ENCODE data around the gene HSPA6. TPM values are rescaled to one million over a fixed set of nuclear protein-coding genes. Genes with fewer than 3 reads are reported as not detected.
"Not testable (repeated sequence)": the region's sequence is repeated elsewhere in the genome, so short reads cannot be mapped to it uniquely, and the experiment has no call there.

The HSPA6 gene
- total RNA-seq, 1 donor from 2014 or later: not detected

GRCh38 chr1:161530158-161530557 lies 5.8 kb downstream of the HSPA6 start:
- not testable (repeated sequence) for H3K27ac ChIP-seq

GRCh38 chr1:161530671-161531641 lies 6.6 kb downstream of the HSPA6 start:
- Mint-ChIP-seq H3K27ac (peak overlapping the region; percentile 97), H3K4me1 (peaks cover 19% of the 10 kb centered on the region), H3K4me3 (peak overlapping the region; percentile 95), H3K27me3 (ENCODE audit: insufficient read depth, low read depth) (peaks cover 41% of the 10 kb centered on the region)
- DNase-seq (ENCODE audit: low spot score): peak; percentile 95
- H3K4me3 ChIP-seq: peak overlapping the region; percentile 56
- H4K20me1 ChIP-seq (ENCODE audit: low read depth); H3K9ac ChIP-seq; H3K36me3 ChIP-seq; H3K9me3 Mint-ChIP-seq; H3K9me3 ChIP-seq (ENCODE audit: low read depth); H3K27ac ChIP-seq; H3K79me2 ChIP-seq (ENCODE audit: low read depth); H3K36me3 Mint-ChIP-seq: not testable (repeated sequence)
- H3F3A ChIP-seq (ENCODE audit: low read depth): peaks cover 27% of the 10 kb centered on the region
- H3K4me2 ChIP-seq: peak overlapping the region; percentile 77
- peaks cover 16% of the 10 kb centered on the region for H3K4me1 ChIP-seq
- peak overlapping the region; percentile 5 for H2AFZ ChIP-seq (replicated peaks)
- H3K27me3 ChIP-seq: peaks cover 58% of the 10 kb centered on the region

More at GRCh38 chr1:161530158-161530557, 5.8 kb downstream of the HSPA6 start:
- H3K36me3 ChIP-seq; H2AFZ ChIP-seq (replicated peaks); H3K9me3 Mint-ChIP-seq; H3K9ac ChIP-seq; H3K79me2 ChIP-seq (ENCODE audit: low read depth); H3K9me3 ChIP-seq (ENCODE audit: low read depth); H3K36me3 Mint-ChIP-seq; H4K20me1 ChIP-seq (ENCODE audit: low read depth): not testable (repeated sequence)
- peaks cover 27% of the 10 kb centered on the region for H3F3A ChIP-seq (ENCODE audit: low read depth)
- peak overlapping the region; percentile 97 for H3K27ac Mint-ChIP-seq
- H3K27me3 Mint-ChIP-seq (ENCODE audit: insufficient read depth, low read depth): peaks cover 42% of the 10 kb centered on the region
- peak overlapping the region; percentile 56 for H3K4me3 ChIP-seq
- H3K4me1 Mint-ChIP-seq: peaks cover 19% of the 10 kb centered on the region
- DNase-seq (ENCODE audit: low spot score): peak; percentile 61
- H3K4me1 ChIP-seq: peaks cover 16% of the 10 kb centered on the region
- peak overlapping the region; percentile 77 for H3K4me2 ChIP-seq
- peak overlapping the region; percentile 95 for H3K4me3 Mint-ChIP-seq
- H3K27me3 ChIP-seq: peaks cover 66% of the 10 kb centered on the region

DNA sequence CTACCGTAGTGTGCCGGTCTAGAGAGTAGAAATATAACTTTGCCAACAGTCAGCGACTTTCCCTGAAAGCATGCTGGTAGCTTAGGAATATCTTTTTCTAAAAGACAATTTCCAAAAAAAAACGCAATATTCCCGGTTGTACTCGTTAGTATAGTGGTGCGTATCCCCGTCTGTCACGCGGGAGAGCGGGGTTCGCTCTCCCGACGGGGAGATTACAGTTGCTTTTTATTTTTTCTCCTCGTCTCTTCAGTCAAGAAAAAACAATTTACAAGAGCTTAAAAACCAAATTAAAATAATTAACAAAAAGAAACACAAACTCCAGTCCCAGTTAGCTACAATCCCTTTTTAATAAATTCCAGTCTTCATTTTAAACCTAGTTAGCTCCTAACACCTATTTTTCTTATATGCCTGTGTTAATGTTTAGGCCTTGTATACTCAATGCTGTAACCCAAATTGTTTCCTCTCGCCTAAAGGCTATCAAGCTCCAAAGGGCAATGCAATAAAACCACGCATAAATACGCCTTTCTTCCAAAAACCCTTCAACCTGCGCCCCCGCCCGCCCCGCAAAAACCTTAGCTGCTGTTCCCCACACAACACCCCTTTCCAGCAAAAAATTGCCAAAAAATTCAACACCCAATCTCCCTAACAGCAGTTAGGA lies 7.8 kb downstream of the HSPA6 start:
- peaks cover 5% of the 10 kb centered on the region for H4K20me1 ChIP-seq (ENCODE audit: low read depth)
- Mint-ChIP-seq H3K4me3 (peak overlapping the region; percentile 95), H3K9me3 (peaks cover 10% of the 10 kb centered on the region), H3K27ac (peak overlapping the region; percentile 66), H3K4me1 (peaks cover 19% of the 10 kb centered on the region), H3K36me3 (peaks cover 2% of the 10 kb centered on the region), H3K27me3 (ENCODE audit: insufficient read depth, low read depth) (peaks cover 32% of the 10 kb centered on the region)
- peaks cover 48% of the 10 kb centered on the region for H3K27me3 ChIP-seq
- TF ChIP-seq EZH2phosphoT487 (IDR thresholded peaks at IDR 0.05): peak; percentile 37
- TF ChIP-seq, protein P1, sequence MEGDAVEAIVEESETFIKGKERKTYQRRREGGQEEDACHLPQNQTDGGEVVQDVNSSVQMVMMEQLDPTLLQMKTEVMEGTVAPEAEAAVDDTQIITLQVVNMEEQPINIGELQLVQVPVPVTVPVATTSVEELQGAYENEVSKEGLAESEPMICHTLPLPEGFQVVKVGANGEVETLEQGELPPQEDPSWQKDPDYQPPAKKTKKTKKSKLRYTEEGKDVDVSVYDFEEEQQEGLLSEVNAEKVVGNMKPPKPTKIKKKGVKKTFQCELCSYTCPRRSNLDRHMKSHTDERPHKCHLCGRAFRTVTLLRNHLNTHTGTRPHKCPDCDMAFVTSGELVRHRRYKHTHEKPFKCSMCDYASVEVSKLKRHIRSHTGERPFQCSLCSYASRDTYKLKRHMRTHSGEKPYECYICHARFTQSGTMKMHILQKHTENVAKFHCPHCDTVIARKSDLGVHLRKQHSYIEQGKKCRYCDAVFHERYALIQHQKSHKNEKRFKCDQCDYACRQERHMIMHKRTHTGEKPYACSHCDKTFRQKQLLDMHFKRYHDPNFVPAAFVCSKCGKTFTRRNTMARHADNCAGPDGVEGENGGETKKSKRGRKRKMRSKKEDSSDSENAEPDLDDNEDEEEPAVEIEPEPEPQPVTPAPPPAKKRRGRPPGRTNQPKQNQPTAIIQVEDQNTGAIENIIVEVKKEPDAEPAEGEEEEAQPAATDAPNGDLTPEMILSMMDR (IDR thresholded peaks at IDR 0.05): no peak
- H3K9ac ChIP-seq: no peak overlapping the region
- H3K9me3 ChIP-seq (ENCODE audit: low read depth): no peaks in the 10 kb centered on the region
- peak overlapping the region; percentile 56 for H3K4me3 ChIP-seq
- H3K27ac ChIP-seq: no peak overlapping the region
- DNase-seq (ENCODE audit: low spot score): no peak
- H3F3A ChIP-seq (ENCODE audit: low read depth): peaks cover 27% of the 10 kb centered on the region
- peak overlapping the region; percentile 77 for H3K4me2 ChIP-seq
- H3K36me3 ChIP-seq: no peaks in the 10 kb centered on the region
- peaks cover 16% of the 10 kb centered on the region for H3K4me1 ChIP-seq
- H3K79me2 ChIP-seq (ENCODE audit: low read depth): no peaks in the 10 kb centered on the region
- H2AFZ ChIP-seq (replicated peaks): no peak overlapping the region

DNA sequence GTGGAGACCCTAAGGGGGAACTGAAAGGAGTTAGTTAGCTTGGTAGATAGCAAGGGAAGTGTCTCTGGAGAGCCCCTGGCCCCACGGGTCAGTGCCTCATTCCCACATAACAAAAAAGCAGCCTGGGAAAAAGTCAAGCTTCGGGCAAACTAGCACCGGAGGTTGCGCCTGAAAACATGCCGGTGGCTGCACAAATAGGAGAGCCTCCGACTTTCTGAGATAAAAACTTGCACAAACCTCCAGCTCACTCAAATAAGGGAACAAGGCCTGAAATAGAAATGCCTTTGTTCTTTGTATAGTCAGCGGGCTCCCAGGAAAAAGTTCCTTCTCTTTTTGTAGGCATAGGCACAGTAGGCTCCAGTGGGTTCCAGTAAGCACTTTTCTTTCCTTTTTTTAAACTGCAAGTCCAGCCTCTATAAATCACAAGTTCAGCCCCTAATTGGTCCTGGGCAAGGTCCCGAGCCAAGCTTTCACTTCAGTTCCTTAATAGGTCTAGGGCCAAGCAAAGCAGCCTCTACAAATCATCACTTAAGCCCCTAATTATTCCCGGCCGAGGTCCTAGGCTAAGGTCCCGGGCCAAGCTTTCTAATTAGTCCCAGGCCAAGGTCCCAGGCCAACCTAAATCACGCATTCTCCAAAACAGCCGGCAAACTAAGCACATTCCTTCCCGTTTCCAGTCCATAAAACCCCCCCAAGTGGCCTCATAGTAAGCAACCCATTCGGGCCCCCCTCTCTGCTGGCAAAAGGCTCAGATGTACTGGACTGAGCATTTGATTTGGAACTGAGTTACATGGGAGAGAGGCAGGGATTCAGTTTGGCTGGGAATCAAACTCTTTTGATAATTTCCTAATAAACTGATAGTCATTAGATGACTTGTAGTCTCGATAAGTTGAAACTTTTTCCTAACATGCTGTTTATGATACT lies 8.6 kb downstream of the HSPA6 start:
- peak overlapping the region; percentile 77 for H3K4me2 ChIP-seq
- H3K9ac ChIP-seq; H3K27ac Mint-ChIP-seq; H2AFZ ChIP-seq (replicated peaks); H3K36me3 ChIP-seq; H3K9me3 ChIP-seq (ENCODE audit: low read depth); H3K79me2 ChIP-seq (ENCODE audit: low read depth); H3K36me3 Mint-ChIP-seq; H3K27ac ChIP-seq; H4K20me1 ChIP-seq (ENCODE audit: low read depth): not testable (repeated sequence)
- H3K4me3 ChIP-seq: peak overlapping the region; percentile 56
- H3K27me3 ChIP-seq: peaks cover 43% of the 10 kb centered on the region
- peak; percentile 59 for DNase-seq (ENCODE audit: low spot score)
- H3F3A ChIP-seq (ENCODE audit: low read depth): peaks cover 27% of the 10 kb centered on the region
- Mint-ChIP-seq H3K27me3 (ENCODE audit: insufficient read depth, low read depth) (peaks cover 32% of the 10 kb centered on the region), H3K4me3 (peak overlapping the region; percentile 95), H3K4me1 (peaks cover 19% of the 10 kb centered on the region), H3K9me3 (peaks cover 10% of the 10 kb centered on the region)
- TF ChIP-seq EZH2phosphoT487 (IDR thresholded peaks at IDR 0.05): peak; percentile 7
- peaks cover 16% of the 10 kb centered on the region for H3K4me1 ChIP-seq

DNA sequence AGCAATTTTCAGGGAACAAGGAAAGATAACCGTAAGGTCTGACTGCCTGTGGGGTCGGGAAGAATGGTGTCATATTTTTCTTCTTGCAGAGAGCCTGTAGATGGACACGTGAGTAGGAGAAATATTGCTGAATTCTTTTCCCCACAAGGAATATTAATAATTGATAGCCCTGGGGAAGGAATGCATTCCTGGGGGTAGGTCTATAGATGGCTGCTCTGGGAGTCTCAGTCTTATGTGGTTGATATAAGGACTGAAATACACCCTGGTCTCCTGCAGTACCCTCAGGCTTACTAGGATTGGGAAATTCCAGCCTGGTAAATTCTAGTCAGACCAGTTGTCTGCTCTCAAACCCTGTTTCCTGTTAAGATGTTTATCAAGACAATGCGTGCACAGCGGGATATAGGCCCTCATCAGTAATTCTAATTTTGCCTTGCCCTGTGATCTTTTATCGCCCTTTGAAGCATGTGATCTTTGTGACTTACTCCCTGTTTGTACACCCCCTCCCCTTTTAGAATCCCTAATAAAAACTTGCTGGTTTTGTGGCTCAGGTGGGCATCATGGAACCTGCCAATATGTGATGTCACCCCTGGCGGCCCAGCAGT lies 12.8 kb downstream of the HSPA6 start:
- H2AFZ ChIP-seq (replicated peaks); H3K36me3 Mint-ChIP-seq; H3K9me3 ChIP-seq (ENCODE audit: low read depth); H3K4me3 ChIP-seq; H3K36me3 ChIP-seq; H3K4me1 ChIP-seq; H3K79me2 ChIP-seq (ENCODE audit: low read depth); H3K27ac ChIP-seq; H4K20me1 ChIP-seq (ENCODE audit: low read depth); H3K27ac Mint-ChIP-seq; H3K4me2 ChIP-seq; H3K9ac ChIP-seq; DNase-seq (ENCODE audit: low spot score); H3K4me3 Mint-ChIP-seq; H3K9me3 Mint-ChIP-seq: not testable (repeated sequence)
- H3K4me1 Mint-ChIP-seq: peaks cover 17% of the 10 kb centered on the region
- Histone ChIP-seq H3F3A (ENCODE audit: low read depth) (peaks cover 14% of the 10 kb centered on the region), H3K27me3 (peaks cover 30% of the 10 kb centered on the region)
- peaks cover 28% of the 10 kb centered on the region for H3K27me3 Mint-ChIP-seq (ENCODE audit: insufficient read depth, low read depth)

DNA sequence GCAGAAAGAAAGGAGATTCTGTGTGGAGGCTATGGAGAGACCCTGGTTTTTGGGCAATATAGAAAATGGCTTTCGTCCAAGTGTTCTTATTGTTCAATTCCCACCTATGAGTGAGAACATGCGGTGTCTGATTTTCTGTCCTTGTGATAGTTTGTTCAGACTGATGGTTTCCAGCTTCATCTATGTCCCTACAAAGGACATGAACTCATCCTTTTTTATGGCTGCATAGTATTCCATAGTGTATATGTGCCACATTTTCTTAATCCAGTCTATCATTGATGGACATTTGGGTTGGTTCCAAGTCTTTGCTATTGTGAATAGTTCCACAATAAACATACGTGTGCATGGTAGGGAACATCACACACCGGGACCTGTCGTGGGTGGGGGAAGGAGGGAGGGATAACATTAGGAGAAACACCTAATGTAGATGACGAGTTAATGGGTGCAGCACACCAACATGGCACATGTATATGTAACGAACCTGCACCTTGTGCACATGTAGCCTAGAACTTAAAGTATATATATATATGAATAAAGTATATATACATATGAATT lies 14.7 kb downstream of the HSPA6 start:
- not testable (repeated sequence) for H3K36me3 ChIP-seq; H3K4me2 ChIP-seq; H3K27ac Mint-ChIP-seq; H3K4me1 ChIP-seq; H3K9ac ChIP-seq; H3F3A ChIP-seq (ENCODE audit: low read depth); H3K79me2 ChIP-seq (ENCODE audit: low read depth); H3K36me3 Mint-ChIP-seq; H3K27ac ChIP-seq; DNase-seq (ENCODE audit: low spot score); H2AFZ ChIP-seq (replicated peaks); H3K9me3 ChIP-seq (ENCODE audit: low read depth); H4K20me1 ChIP-seq (ENCODE audit: low read depth); H3K4me1 Mint-ChIP-seq; H3K9me3 Mint-ChIP-seq
- H3K27me3 ChIP-seq: peaks cover 30% of the 10 kb centered on the region
- peaks cover 22% of the 10 kb centered on the region for H3K27me3 Mint-ChIP-seq (ENCODE audit: insufficient read depth, low read depth)
- peak overlapping the region; percentile 96 for H3K4me3 Mint-ChIP-seq
- peak overlapping the region; percentile 80 for H3K4me3 ChIP-seq
